GM12892 (cell line): ENCODE measurements around the gene ZNF385A.

ENCODE experiments used
- POLR2A ChIP-seq: IDR thresholded peaks from 2 replicates; pipeline ENCODE4 v1.6.1; 2011; ENCODE audit warnings: low read depth, low read length, control low read depth
- POLR2AphosphoS5 ChIP-seq: IDR thresholded peaks from 2 replicates; pipeline ENCODE4 v1.6.1; 2011; ENCODE audit warnings: low read depth, low read length, control low read depth
- TAF1 ChIP-seq: IDR thresholded peaks from 2 replicates; pipeline ENCODE4 v1.6.1; 2011; ENCODE audit warnings: low read depth, mild to moderate bottlenecking, control low read depth, low read length, borderline replicate concordance

- no peak for TF ChIP-seq POLR2AphosphoS5
- no peak for TF ChIP-seq TAF1
- TF ChIP-seq POLR2A: no peak
Observed at GRCh38 chr12:54389134-54389508, 4.6 kb upstream of the ZNF385A start.
